ENCODE data around the gene SMPD2. TPM values are rescaled to one million over a fixed set of nuclear protein-coding genes. Genes with fewer than 3 reads are reported as not detected.

The SMPD2 gene
- total and polyA plus RNA-seq, 2 donors (not counting 3 experiments of a cell fraction or from before 2014, with no cell fraction given), result 6.9 to 10.0 TPM

- intact Hi-C loops (cut with micrococcal nuclease), result no loop called here
- H3K9me3 ChIP-seq (replicated peaks; ENCODE audit: control insufficient read depth, insufficient read depth, low read length), result no peaks in the 10 kb centered on the region
- no TSS peak for BruUV-seq (replicated peaks)
- TF ChIP-seq GATA2 (IDR thresholded peaks at IDR 0.05; ENCODE audit: insufficient read depth, insufficient read length, low read depth, low read length), result no peak
- TF ChIP-seq MAX (IDR thresholded peaks at IDR 0.05; ENCODE audit: insufficient read depth, insufficient read length), result no peak
- no peak for TF ChIP-seq POLR2AphosphoS5 (IDR thresholded peaks at IDR 0.05; ENCODE audit: insufficient read depth, low read depth, low read length)
- no peak for TF ChIP-seq CTCF (IDR thresholded peaks at IDR 0.05; ENCODE audit: extremely low read depth in 1 of 2, insufficient read depth in 1 of 2, low read depth in 1 of 2, low read length in 2 of 2)
- no peak for TF ChIP-seq MYC (IDR thresholded peaks at IDR 0.05; ENCODE audit: low read depth, low read length)
- no peak for TF ChIP-seq FOS (IDR thresholded peaks at IDR 0.05; ENCODE audit: borderline replicate concordance, insufficient read depth, low read length)
- no peak for TF ChIP-seq POLR2A (IDR thresholded peaks at IDR 0.05; ENCODE audit: low read depth, low read length)
- TF ChIP-seq JUN (IDR thresholded peaks at IDR 0.05; ENCODE audit: borderline replicate concordance, insufficient read depth, insufficient read length, low read depth), result no peak
- TF ChIP-seq EZH2 (IDR thresholded peaks at IDR 0.05; ENCODE audit: borderline replicate concordance, low read depth, low read length, severe bottlenecking), result no peak
- no peak overlapping the region for H3K27ac ChIP-seq (ENCODE audit: insufficient read depth, low read depth, low read length)
- POLR2A ChIA-PET, result no interaction called here
- FAIRE-seq (no peak), DNase-seq (ENCODE audit: low read depth, low spot score) (no peak)
- H3K4me2 ChIP-seq (ENCODE audit: insufficient read depth, low read length), result no peak overlapping the region
- H3K4me1 ChIP-seq (ENCODE audit: control insufficient read depth, extremely low read depth, insufficient read depth, low read length), result no peaks in the 10 kb centered on the region
- no peaks in the 10 kb centered on the region for H4K20me1 ChIP-seq (replicated peaks; ENCODE audit: control insufficient read depth, extremely low read depth, insufficient read depth, low read length)
- H3K9ac ChIP-seq (replicated peaks; ENCODE audit: extremely low read depth, insufficient read depth, low read length), result no peak overlapping the region
- no peak overlapping the region for H2AFZ ChIP-seq (ENCODE audit: low read depth, low read length)
- no peaks in the 10 kb centered on the region for H3K27me3 ChIP-seq (ENCODE audit: control insufficient read depth in 2 of 2, insufficient read depth in 2 of 2, low read length in 2 of 2)
- H3K36me3 ChIP-seq (ENCODE audit: control insufficient read depth in 2 of 2, extremely low read depth in 1 of 2, insufficient read depth in 2 of 2, low read length in 2 of 2), result peaks cover 12 to 14% of the 10 kb centered on the region in 2 experiments
- no peaks in the 10 kb centered on the region for H3K79me2 ChIP-seq (ENCODE audit: control insufficient read depth, insufficient read depth, low read length)
- CTCF ChIA-PET, result interaction anchor here (1.0 kb wide), 1 partner anchor 9 kb away, joined by 3 read pairs; no protein-coding TSS in a partner anchor
- no peak overlapping the region for H3K4me3 ChIP-seq (replicated peaks in 1 of 3; ENCODE audit: insufficient read depth in 1 of 3, low read depth in 1 of 3, low read length in 3 of 3)
- dilution Hi-C loops (cut with MboI; ENCODE audit: extremely low pct_ligation_motif_present, low sequenced_read_pairs), result no loop called here
- no peaks in the 10 kb centered on the region for H3K9me1 ChIP-seq (replicated peaks; ENCODE audit: control insufficient read depth, extremely low read depth, insufficient read depth, low read length)
Measured at GRCh38 chr6:109465772-109466171, 25.2 kb downstream of the SMPD2 start.

Measured in endothelial cell of umbilical vein (primary cell).